A549 treated with RU486 at 1 μM for 4 hours (cell line): ENCODE results near the gene BID. TPM values are rescaled to one million over a fixed set of nuclear protein-coding genes. Genes with fewer than 3 reads are reported as not detected.

Experiments
- total RNA-seq: library from RNA; stranded (reverse); fragments of 200-300 nt; extraction: Qiagen RNA extraction; gene quantifications from 5 replicates; pipeline ENCODE4 v1.2.3, GENCODE V29; 2022; ENCODE audit warnings: low read depth

The BID gene
- 50.2 to 78.7 TPM (median 76.1 TPM) in 5 replicates for total RNA-seq

DNA sequence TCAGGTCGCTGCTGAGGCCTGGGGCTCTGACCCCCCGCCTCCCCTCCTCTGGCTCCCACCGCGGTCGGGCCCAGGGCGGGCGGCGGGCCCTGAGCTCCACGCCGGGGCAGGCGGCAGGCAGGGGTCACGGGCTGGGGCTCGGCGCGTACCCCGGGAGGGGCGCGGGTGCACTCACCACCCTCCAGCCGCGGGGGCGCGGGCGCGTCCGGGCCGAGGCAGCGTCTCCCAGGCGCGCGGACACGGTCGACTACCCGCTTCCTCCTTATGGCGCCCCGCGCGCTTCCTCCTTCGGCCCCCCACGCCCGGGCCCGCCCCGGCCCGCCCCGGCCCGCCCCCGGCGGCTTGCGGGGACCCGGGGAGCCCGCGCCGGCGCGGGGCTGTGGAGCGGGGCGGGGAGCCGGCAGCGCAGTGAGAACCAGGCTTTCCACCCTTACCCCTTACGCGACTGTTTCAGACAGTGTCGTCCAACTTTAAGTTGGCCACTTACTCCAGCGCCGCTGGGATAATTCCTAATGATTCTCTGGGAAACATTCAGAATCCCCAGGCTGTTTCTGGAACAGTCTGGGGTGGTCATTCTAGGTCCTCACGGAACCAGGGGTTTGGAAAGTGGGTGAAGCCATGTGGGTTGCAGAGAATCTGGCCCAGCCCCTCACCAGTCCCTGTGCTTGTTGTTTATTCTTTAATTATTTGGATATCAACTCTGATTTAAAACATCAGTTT lies at the start of gene BID:
TSS of gene BID (minus strand) at position 264 of the 720 bp plus-strand sequence. CDS start 24,353 bp downstream, outside the sequence.

Other genes starting within 250 kb of the BID start
- gene SLC25A18, start 211.0 kb downstream of the BID start, total RNA-seq: 0.06 TPM in 1 of 5 replicates, not detected in the others
- 118 to 147 TPM (median 126 TPM) in 5 replicates for gene ATP6V1E1, start 145.7 kb downstream of the BID start, total RNA-seq
- gene BCL2L13, start 135.7 kb downstream of the BID start, total RNA-seq: 30.1 to 36.3 TPM (median 32.7 TPM) in 5 replicates